Measurements from ENCODE around the gene KATNIP.

The KATNIP gene

DNA sequence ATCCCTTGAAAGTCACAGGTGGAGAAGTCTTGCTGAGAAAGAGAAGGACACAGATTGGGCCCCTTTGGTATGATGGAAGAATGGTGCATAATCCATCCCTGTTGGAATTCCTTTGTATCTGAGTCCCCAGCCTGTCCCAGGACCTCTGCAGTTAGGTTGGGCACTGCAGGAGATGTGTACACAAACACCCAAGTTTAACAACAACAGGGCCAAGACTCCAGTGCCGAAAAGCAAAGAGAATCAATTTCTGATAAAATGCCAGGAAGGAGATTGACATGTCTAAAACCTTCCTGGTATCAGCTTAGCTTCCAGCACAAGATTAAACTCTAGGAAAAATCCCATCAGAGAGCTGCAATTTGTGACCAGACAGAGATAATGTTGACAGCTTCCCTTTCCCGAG is 32.9 kb downstream of the KATNIP start:
- Histone ChIP-seq H3K36me3 (ENCODE audit: control insufficient read depth, insufficient read depth, low read length) (peaks cover 17% of the 10 kb centered on the region), H3K9me3 (ENCODE audit: control insufficient read depth, low read length) (no peaks in the 10 kb centered on the region), H3K4me1 (ENCODE audit: control insufficient read depth, insufficient read depth, low read length, poor library complexity, severe bottlenecking) (peaks cover 21% of the 10 kb centered on the region), H3K4me3 (ENCODE audit: extremely low read depth, insufficient read depth, low read length, poor library complexity, severe bottlenecking) (no peak overlapping the region), H3K27ac (ENCODE audit: low read depth, low read length, severe bottlenecking) (peak overlapping the region; percentile 45)
- WGBS, 2 experiments (ENCODE audit: insufficient coverage in 2 of 2) = 83 to 100% methylated on average over 1 of the region's 2 CpGs

DNA sequence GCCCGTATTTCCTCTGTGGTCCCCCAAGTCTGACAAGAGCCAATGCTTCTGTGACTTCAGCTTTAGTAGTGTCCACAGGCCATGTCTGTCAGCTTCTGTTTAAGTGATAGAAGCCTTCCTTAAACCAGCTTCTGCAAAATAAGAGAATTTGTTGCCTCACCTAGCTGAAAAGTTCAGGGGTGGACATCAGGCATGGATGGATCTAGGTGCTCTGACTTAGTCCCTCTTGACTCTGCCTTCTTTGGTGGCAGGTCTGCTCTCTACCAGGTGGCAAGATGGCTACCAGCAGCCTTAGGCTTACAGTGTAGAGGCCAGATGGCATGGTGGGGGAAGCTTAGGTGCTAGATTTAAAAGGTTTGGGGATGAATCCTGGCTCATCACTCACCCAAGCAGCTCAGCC is 33.7 kb downstream of the KATNIP start:
- H3K4me3 ChIP-seq (ENCODE audit: extremely low read depth, insufficient read depth, low read length, poor library complexity, severe bottlenecking) = no peak overlapping the region
- 89 to 90% methylated on average over 1 of the region's 1 CpG for WGBS, 2 experiments (ENCODE audit: insufficient coverage in 2 of 2)
- H3K36me3 ChIP-seq (ENCODE audit: control insufficient read depth, insufficient read depth, low read length) = peaks cover 15% of the 10 kb centered on the region
- H3K4me1 ChIP-seq (ENCODE audit: control insufficient read depth, insufficient read depth, low read length, poor library complexity, severe bottlenecking) = peaks cover 17% of the 10 kb centered on the region
- no peaks in the 10 kb centered on the region for H3K9me3 ChIP-seq (ENCODE audit: control insufficient read depth, low read length)
- H3K27ac ChIP-seq (ENCODE audit: low read depth, low read length, severe bottlenecking) = peak overlapping the region; percentile 45

DNA sequence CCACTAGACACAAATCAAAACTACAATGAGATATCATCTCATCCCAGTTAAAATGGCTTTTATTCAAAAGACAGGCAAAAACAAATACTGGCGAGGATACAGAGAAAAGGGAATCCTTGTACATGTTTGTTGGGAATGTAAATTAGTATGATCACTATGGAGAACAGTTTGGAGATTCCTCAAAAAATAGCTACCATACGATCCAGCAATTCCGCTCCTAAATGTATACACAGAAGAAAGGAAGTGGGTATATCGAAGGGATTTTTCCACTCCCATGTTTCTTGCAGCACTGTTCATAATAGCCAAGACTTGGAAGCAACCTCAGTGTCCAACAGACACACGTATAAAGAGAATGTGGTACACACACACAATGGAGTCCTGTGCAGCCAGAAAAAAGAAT is 35.3 kb downstream of the KATNIP start:
- no peak overlapping the region for H3K27ac ChIP-seq (ENCODE audit: low read depth, low read length, severe bottlenecking)
- H3K36me3 ChIP-seq (ENCODE audit: control insufficient read depth, insufficient read depth, low read length) = peaks cover 15% of the 10 kb centered on the region
- WGBS, 2 experiments (ENCODE audit: insufficient coverage in 2 of 2) = 87 to 100% methylated on average over 2 to 4 of the region's 5 CpGs
- no peak overlapping the region for H3K4me3 ChIP-seq (ENCODE audit: extremely low read depth, insufficient read depth, low read length, poor library complexity, severe bottlenecking)
- peaks cover 7% of the 10 kb centered on the region for H3K4me1 ChIP-seq (ENCODE audit: control insufficient read depth, insufficient read depth, low read length, poor library complexity, severe bottlenecking)
- H3K9me3 ChIP-seq (ENCODE audit: control insufficient read depth, low read length) = no peaks in the 10 kb centered on the region

DNA sequence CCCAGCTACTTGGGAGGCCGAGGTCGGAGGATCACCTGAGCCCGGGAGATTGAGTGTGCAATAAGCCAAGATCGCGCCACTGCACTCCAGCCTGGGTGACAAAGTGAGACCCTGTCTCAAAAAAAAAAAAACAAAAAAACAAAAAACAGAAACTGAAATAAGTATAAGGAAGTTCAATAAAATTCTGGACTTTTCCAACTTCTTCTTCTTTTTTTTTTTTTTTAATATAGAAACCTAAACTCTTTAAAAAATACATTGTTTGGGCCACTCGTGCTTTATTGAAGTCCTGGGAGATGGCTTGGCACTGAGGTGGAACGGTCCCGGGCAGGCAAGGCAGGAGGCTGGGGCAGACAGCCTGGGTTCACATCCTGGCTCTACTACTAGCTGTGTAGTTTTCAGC is 36.8 kb downstream of the KATNIP start:
- Histone ChIP-seq H3K9me3 (ENCODE audit: control insufficient read depth, low read length) (no peaks in the 10 kb centered on the region), H3K4me1 (ENCODE audit: control insufficient read depth, insufficient read depth, low read length, poor library complexity, severe bottlenecking) (peaks cover 7% of the 10 kb centered on the region), H3K27ac (ENCODE audit: low read depth, low read length, severe bottlenecking) (no peak overlapping the region), H3K36me3 (ENCODE audit: control insufficient read depth, insufficient read depth, low read length) (peaks cover 15% of the 10 kb centered on the region), H3K4me3 (ENCODE audit: extremely low read depth, insufficient read depth, low read length, poor library complexity, severe bottlenecking) (no peak overlapping the region)
- 97 to 100% methylated on average over 3 to 6 of the region's 8 CpGs for WGBS, 2 experiments (ENCODE audit: insufficient coverage in 2 of 2)

DNA sequence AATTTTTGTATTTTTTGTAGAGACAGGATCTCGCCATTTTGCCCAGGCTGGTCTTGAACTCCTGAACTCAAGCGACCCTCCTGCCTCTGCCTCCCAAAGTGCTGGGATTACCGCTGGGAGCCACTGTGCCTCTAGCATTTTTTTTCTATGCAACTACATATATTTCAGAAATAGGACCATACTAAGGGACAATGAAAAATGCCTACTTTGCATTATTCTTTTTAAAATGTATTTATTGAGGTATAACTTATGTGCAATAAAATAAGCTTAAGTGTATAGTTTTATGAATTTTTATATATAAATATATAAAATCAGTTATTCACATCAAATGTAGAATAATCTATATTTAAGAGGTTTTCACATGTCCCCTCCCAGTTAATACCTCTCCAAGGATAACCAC is 38.1 kb downstream of the KATNIP start:
- Histone ChIP-seq H3K27ac (ENCODE audit: low read depth, low read length, severe bottlenecking) (no peak overlapping the region), H3K4me1 (ENCODE audit: control insufficient read depth, insufficient read depth, low read length, poor library complexity, severe bottlenecking) (peaks cover 4% of the 10 kb centered on the region), H3K9me3 (ENCODE audit: control insufficient read depth, low read length) (no peaks in the 10 kb centered on the region), H3K4me3 (ENCODE audit: extremely low read depth, insufficient read depth, low read length, poor library complexity, severe bottlenecking) (no peak overlapping the region), H3K36me3 (ENCODE audit: control insufficient read depth, insufficient read depth, low read length) (peaks cover 12% of the 10 kb centered on the region)
- WGBS, 2 experiments (ENCODE audit: insufficient coverage in 2 of 2) = 88 to 100% methylated on average over 2 to 3 of the region's 3 CpGs

DNA sequence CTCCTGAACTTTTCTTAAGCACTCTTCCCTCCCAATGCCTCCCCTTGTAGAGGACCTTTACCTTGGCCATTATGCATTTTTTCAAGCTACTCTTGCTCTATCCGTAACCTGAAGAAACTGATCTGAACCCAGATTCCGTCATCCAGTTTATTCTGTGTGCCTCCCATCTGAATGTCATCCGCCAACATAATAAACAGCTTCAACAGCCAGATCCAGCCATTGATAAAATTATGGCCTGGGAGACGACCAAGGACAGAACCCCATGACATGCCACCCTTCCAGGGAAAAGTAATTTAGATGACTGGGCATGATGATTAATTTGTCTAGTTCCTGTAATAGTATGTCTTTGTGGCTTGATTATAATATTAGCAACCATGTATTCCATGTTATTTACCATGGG is 41.9 kb downstream of the KATNIP start:
- Histone ChIP-seq H3K36me3 (ENCODE audit: control insufficient read depth, insufficient read depth, low read length) (peaks cover 7% of the 10 kb centered on the region), H3K4me1 (ENCODE audit: control insufficient read depth, insufficient read depth, low read length, poor library complexity, severe bottlenecking) (no peaks in the 10 kb centered on the region), H3K4me3 (ENCODE audit: extremely low read depth, insufficient read depth, low read length, poor library complexity, severe bottlenecking) (no peak overlapping the region), H3K27ac (ENCODE audit: low read depth, low read length, severe bottlenecking) (no peak overlapping the region), H3K9me3 (ENCODE audit: control insufficient read depth, low read length) (no peaks in the 10 kb centered on the region)
- 88 to 100% methylated on average over 1 to 3 of the region's 4 CpGs for WGBS, 2 experiments (ENCODE audit: insufficient coverage in 2 of 2)

DNA sequence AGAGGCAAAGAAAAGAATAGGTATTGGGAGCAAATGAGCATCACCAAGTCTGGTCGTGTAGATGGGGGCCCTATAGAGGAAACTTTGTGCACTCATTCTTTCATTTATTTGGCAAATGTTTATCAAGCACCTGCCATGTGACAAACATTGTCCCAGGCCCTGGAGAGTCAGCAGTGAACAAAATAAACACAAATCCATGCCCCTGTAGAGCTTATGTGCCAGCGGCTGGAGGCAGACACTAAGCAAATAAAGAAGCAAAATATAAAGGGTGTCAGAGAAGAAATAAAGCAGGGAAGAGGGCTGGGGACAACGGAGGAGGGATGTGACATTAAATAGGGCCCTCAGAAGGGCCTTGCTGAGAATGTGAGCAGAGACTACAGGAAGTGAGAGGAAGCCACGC is 45.5 kb downstream of the KATNIP start:
- 88 to 93% methylated on average over 3 of the region's 4 CpGs for WGBS, 2 experiments (ENCODE audit: insufficient coverage in 2 of 2)
- Histone ChIP-seq H3K4me1 (ENCODE audit: control insufficient read depth, insufficient read depth, low read length, poor library complexity, severe bottlenecking) (peaks cover 8% of the 10 kb centered on the region), H3K27ac (ENCODE audit: low read depth, low read length, severe bottlenecking) (no peak overlapping the region), H3K9me3 (ENCODE audit: control insufficient read depth, low read length) (no peaks in the 10 kb centered on the region), H3K36me3 (ENCODE audit: control insufficient read depth, insufficient read depth, low read length) (peaks cover 7% of the 10 kb centered on the region), H3K4me3 (ENCODE audit: extremely low read depth, insufficient read depth, low read length, poor library complexity, severe bottlenecking) (no peak overlapping the region)

DNA sequence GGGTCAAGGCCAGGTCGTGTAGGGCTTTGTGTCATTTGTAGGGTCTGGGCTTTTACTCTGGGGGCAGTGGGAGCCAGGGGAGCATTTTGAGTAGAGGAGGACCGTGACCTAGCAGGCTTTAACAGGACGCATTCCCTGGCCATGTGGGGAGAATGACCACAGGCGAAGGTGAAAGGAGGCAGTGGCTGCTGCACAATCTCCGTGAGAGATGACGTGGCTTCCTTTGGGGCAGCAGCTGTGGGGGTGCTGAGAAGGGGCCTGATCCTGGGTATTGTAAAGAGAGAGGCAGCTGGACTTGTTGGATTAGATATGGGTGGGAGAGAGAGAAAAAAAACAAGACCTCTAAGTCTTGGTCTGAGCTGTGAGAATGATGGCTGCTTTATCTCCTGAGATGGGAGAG is 46.0 kb downstream of the KATNIP start:
- no peak overlapping the region for H3K4me3 ChIP-seq (ENCODE audit: extremely low read depth, insufficient read depth, low read length, poor library complexity, severe bottlenecking)
- peaks cover 8% of the 10 kb centered on the region for H3K4me1 ChIP-seq (ENCODE audit: control insufficient read depth, insufficient read depth, low read length, poor library complexity, severe bottlenecking)
- peaks cover 7% of the 10 kb centered on the region for H3K36me3 ChIP-seq (ENCODE audit: control insufficient read depth, insufficient read depth, low read length)
- no peaks in the 10 kb centered on the region for H3K9me3 ChIP-seq (ENCODE audit: control insufficient read depth, low read length)
- H3K27ac ChIP-seq (ENCODE audit: low read depth, low read length, severe bottlenecking) = peak overlapping the region; percentile 49
- WGBS, 2 experiments (ENCODE audit: insufficient coverage in 2 of 2) = 84% methylated on average over 6 of the region's 6 CpGs

DNA sequence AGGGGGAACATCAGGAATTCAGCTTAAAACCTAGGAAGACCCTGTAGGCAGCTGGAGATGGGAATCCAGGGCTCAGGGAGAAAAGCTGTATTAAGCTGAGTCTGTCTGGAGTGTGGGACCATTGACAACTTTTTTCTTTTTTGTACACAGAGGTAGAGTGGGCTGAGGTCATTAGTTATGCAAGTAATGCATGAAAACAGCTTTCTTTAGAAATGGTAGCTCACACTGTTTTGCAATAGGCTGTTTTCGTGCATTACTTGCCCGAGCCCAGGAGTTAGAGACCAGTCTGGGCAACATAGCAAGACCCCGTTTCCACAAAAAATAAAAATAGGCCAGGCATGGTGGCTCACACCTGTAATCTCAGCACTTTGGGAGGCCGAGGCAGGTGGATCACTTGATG is 46.5 kb downstream of the KATNIP start:
- 83 to 94% methylated on average over 4 of the region's 4 CpGs for WGBS, 2 experiments (ENCODE audit: insufficient coverage in 2 of 2)
- no peaks in the 10 kb centered on the region for H3K9me3 ChIP-seq (ENCODE audit: control insufficient read depth, low read length)
- peaks cover 7% of the 10 kb centered on the region for H3K36me3 ChIP-seq (ENCODE audit: control insufficient read depth, insufficient read depth, low read length)

DNA sequence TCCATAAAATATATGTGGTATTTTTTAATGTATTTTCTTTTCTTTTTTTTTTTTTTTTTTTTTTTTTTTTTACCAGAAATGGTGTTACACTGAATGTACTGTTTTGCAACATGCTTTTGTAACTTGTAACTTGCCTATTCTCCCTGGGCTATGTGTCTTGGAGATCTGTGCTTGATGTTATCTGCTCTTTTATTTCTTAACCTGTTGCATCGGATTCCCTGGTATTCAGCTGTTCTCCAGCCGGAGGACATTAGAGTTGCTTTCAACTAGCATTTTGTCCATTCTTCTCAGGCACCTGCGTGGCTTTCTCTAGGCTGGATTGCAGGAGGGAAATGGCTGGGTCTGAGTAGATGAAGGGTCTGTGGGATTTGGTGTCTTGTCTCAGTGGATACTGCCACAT is 47.4 kb downstream of the KATNIP start:
- peaks cover 7% of the 10 kb centered on the region for H3K36me3 ChIP-seq (ENCODE audit: control insufficient read depth, insufficient read depth, low read length)
- WGBS, 2 experiments (ENCODE audit: insufficient coverage in 2 of 2) = 100% methylated on average over 2 of the region's 3 CpGs; no CpG with 5 or more reads in 1 of the 2 experiments
- H3K27ac ChIP-seq (ENCODE audit: low read depth, low read length, severe bottlenecking) = no peak overlapping the region
- H3K4me1 ChIP-seq (ENCODE audit: control insufficient read depth, insufficient read depth, low read length, poor library complexity, severe bottlenecking) = peaks cover 8% of the 10 kb centered on the region
- no peaks in the 10 kb centered on the region for H3K9me3 ChIP-seq (ENCODE audit: control insufficient read depth, low read length)
- no peak overlapping the region for H3K4me3 ChIP-seq (ENCODE audit: extremely low read depth, insufficient read depth, low read length, poor library complexity, severe bottlenecking)

More for the DNA sequence above, 46.5 kb downstream of the KATNIP start:
- Histone ChIP-seq H3K4me1 (ENCODE audit: control insufficient read depth, insufficient read depth, low read length, poor library complexity, severe bottlenecking) (peaks cover 8% of the 10 kb centered on the region), H3K27ac (ENCODE audit: low read depth, low read length, severe bottlenecking) (peak overlapping the region; percentile 49), H3K4me3 (ENCODE audit: extremely low read depth, insufficient read depth, low read length, poor library complexity, severe bottlenecking) (no peak overlapping the region)

DNA sequence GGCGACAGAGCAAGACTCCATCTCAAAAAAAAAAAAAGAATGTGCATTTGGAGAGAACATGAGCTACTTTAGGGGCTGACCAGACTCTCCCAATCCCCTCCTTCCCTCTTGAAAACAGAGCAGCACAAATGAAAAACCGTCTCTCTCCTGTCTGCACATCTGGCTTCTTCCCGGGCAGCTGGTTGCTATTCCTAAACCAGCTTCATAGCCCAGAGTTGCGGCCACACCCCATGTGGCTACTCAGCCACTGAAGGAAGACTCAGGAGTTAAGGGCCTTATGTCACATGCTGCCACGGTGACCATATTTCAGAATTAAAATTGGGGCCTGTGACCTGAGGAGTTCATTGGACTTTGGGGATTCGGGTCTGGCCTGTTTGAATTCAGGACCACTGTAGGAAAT is 48.3 kb downstream of the KATNIP start:
- H3K4me1 ChIP-seq (ENCODE audit: control insufficient read depth, insufficient read depth, low read length, poor library complexity, severe bottlenecking) = peaks cover 8% of the 10 kb centered on the region
- no peak overlapping the region for H3K4me3 ChIP-seq (ENCODE audit: extremely low read depth, insufficient read depth, low read length, poor library complexity, severe bottlenecking)
- no peak overlapping the region for H3K27ac ChIP-seq (ENCODE audit: low read depth, low read length, severe bottlenecking)
- WGBS, 2 experiments (ENCODE audit: insufficient coverage in 2 of 2) = 94 to 100% methylated on average over 5 of the region's 6 CpGs
- H3K9me3 ChIP-seq (ENCODE audit: control insufficient read depth, low read length) = no peaks in the 10 kb centered on the region
- H3K36me3 ChIP-seq (ENCODE audit: control insufficient read depth, insufficient read depth, low read length) = peaks cover 6% of the 10 kb centered on the region
